AG09309 (cell line): ENCODE measurements around the gene CUBN.
A peak's percentile ranks its signal among the peaks of the same experiment; 100 is the strongest.
"Not testable (repeated sequence)": the region's sequence is repeated elsewhere in the genome, so short reads cannot be mapped to it uniquely, and the experiment has no call there.

Source experiments
- DNase-seq: peaks from one replicate; pipeline ENCODE4 v3.0.0-alpha.2; 2010; ENCODE audit warnings: low read depth
- H3K4me3 ChIP-seq: 2 replicates; pipeline ENCODE4 v1.5.1; 2011; ENCODE audit warnings: mild to moderate bottlenecking, low read depth, low read length, moderate library complexity; ENCODE audit not compliant: control insufficient read depth
- CTCF ChIP-seq: IDR thresholded peaks from 2 replicates; pipeline ENCODE4 v1.5.1; 2011; ENCODE audit warnings: mild to moderate bottlenecking, low read depth, low read length, inconsistent platforms; ENCODE audit not compliant: insufficient read depth, control insufficient read depth; ENCODE audit errors: missing control alignments

Gene CUBN

GRCh38 chr10:17122052-17122451 lies 7.6 kb downstream of the CUBN start:
- TF ChIP-seq CTCF, result no peak
- no peak overlapping the region for H3K4me3 ChIP-seq
- no peak for DNase-seq

GRCh38 chr10:17120694-17121093 lies 8.9 kb downstream of the CUBN start:
- no peak for TF ChIP-seq CTCF
- H3K4me3 ChIP-seq, result no peak overlapping the region
- no peak for DNase-seq

- no peak for DNase-seq
- no peak overlapping the region for H3K4me3 ChIP-seq
- TF ChIP-seq CTCF, result no peak
These were observed 9.8 kb downstream of the CUBN start for GRCh38 chr10:17119845-17120244.

GRCh38 chr10:17116193-17116592 lies 13.4 kb downstream of the CUBN start:
- H3K4me3 ChIP-seq, result no peak overlapping the region
- TF ChIP-seq CTCF, result no peak
- no peak for DNase-seq

GRCh38 chr10:17115683-17116082 lies 13.9 kb downstream of the CUBN start:
- H3K4me3 ChIP-seq, result no peak overlapping the region
- DNase-seq, result no peak
- TF ChIP-seq CTCF, result peak; percentile 28

GRCh38 chr10:17114878-17115444 lies 14.7 kb downstream of the CUBN start:
- not testable (repeated sequence) for H3K4me3 ChIP-seq, DNase-seq

- DNase-seq, result no peak
- TF ChIP-seq CTCF, result no peak
- no peak overlapping the region for H3K4me3 ChIP-seq
These were observed 15.6 kb downstream of the CUBN start for GRCh38 chr10:17113889-17114540.
